ENCODE results near the gene HIVEP3. TPM values are rescaled to one million over a fixed set of nuclear protein-coding genes. Genes with fewer than 3 reads are reported as not detected.

The HIVEP3 gene
- total RNA-seq, 4 donors from 2014 or later: 5.3 to 17.3 (median 9.1) TPM

- H3K4me3 ChIP-seq (ENCODE audit: low read depth, poor library complexity, severe bottlenecking): no peak overlapping the region
- intact Hi-C loops (cut with DNase I; ENCODE audit: low total_unique reads): no loop called here
- TF ChIP-seq POLR2A (IDR thresholded peaks at IDR 0.05) (no peak), CTCF (IDR thresholded peaks at IDR 0.05) (no peak)
- 62 to 72% methylated on average over 2 of the region's 2 CpGs for WGBS, 2 donors
- DNase-seq (ENCODE audit: low spot score in 2 of 2): no peak
These were observed 71.0 kb downstream of the HIVEP3 start for GRCh38 chr1:41847733-41848132.

- intact Hi-C loops (cut with DNase I; ENCODE audit: low total_unique reads): no loop called here
- no peak overlapping the region for H3K4me3 ChIP-seq (ENCODE audit: low read depth, poor library complexity, severe bottlenecking)
- WGBS, 2 donors: 76 to 85% methylated on average over 3 of the region's 3 CpGs
- TF ChIP-seq POLR2A (IDR thresholded peaks at IDR 0.05) (no peak), CTCF (IDR thresholded peaks at IDR 0.05) (no peak)
- no peak for DNase-seq (ENCODE audit: low spot score in 2 of 2)
These were observed 71.9 kb downstream of the HIVEP3 start for GRCh38 chr1:41846625-41847405.

GRCh38 chr1:41844781-41845272 lies 73.9 kb downstream of the HIVEP3 start:
- 97 to 100% methylated on average over 2 of the region's 2 CpGs for WGBS, 2 donors
- intact Hi-C loops (cut with DNase I; ENCODE audit: low total_unique reads): no loop called here
- no peak for TF ChIP-seq POLR2A (IDR thresholded peaks at IDR 0.05)
- TF ChIP-seq CTCF (IDR thresholded peaks at IDR 0.05): no peak
- no peak overlapping the region for H3K4me3 ChIP-seq (ENCODE audit: low read depth, poor library complexity, severe bottlenecking)
- DNase-seq (ENCODE audit: low spot score in 2 of 2): no peak

GRCh38 chr1:41844255-41844654 lies 74.5 kb downstream of the HIVEP3 start:
- DNase-seq (ENCODE audit: low spot score in 2 of 2): no peak
- intact Hi-C loops (cut with DNase I; ENCODE audit: low total_unique reads): no loop called here
- WGBS, 2 donors: 86 to 93% methylated on average over 8 of the region's 8 CpGs
- TF ChIP-seq POLR2A (IDR thresholded peaks at IDR 0.05) (no peak), CTCF (IDR thresholded peaks at IDR 0.05) (no peak)
- H3K4me3 ChIP-seq (ENCODE audit: low read depth, poor library complexity, severe bottlenecking): no peak overlapping the region

- intact Hi-C loops (cut with DNase I; ENCODE audit: low total_unique reads): no loop called here
- no peak for DNase-seq (ENCODE audit: low spot score in 2 of 2)
- WGBS, 2 donors: 74 to 79% methylated on average over 11 of the region's 11 CpGs
- TF ChIP-seq POLR2A (IDR thresholded peaks at IDR 0.05): no peak
- TF ChIP-seq CTCF (IDR thresholded peaks at IDR 0.05): no peak
- H3K4me3 ChIP-seq (ENCODE audit: low read depth, poor library complexity, severe bottlenecking): no peak overlapping the region
These were observed 75.5 kb downstream of the HIVEP3 start for GRCh38 chr1:41842993-41843755.

Data from lower leg skin (tissue), 4 donors.